ENCODE data around the gene YTHDF1.
A peak's percentile ranks its signal among the peaks of the same experiment; 100 is the strongest.

Gene YTHDF1

DNA sequence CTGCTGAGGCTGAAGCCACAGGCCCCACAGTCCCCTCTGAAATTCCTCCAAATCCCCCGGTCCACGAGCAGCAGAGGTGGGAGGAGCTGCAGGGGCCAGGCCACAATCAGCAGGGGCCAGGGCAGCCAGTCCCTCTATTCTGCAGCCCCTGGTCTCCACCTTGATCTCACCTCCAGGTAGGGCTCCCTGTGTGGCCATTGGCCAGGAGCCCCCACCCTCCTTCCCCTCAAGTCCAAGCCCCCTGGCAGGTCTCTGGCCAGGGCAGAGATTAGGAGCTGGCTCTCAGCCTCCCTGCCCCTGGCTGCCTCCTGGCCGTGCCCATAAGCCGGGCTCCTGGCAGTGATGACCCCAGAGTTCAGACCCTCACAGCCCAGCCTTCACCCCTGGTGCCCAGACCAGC is 34.7 kb downstream of the YTHDF1 start:
- Histone ChIP-seq H3K9ac (ENCODE audit: low read length in 5 of 5) (no peak overlapping the region), H3K9me3 (ENCODE audit: control insufficient read depth in 5 of 5, low read length in 5 of 5) (no peaks in the 10 kb centered on the region), H3K27me3 (ENCODE audit: control insufficient read depth in 5 of 5, insufficient read depth in 4 of 5, low read length in 5 of 5) (peaks cover 36 to 65% (median 57%) of the 10 kb centered on the region in 5 donors), H3K36me3 (ENCODE audit: control insufficient read depth in 5 of 5, insufficient read depth in 5 of 5, low read length in 5 of 5) (no peaks in the 10 kb centered on the region), H3K4me1 (ENCODE audit: control insufficient read depth in 5 of 5, insufficient read depth in 5 of 5, low read length in 5 of 5) (peaks cover 0 to 20% (median 14%) of the 10 kb centered on the region in 5 donors), H3K4me3 (ENCODE audit: low read depth in 1 of 5, low read length in 5 of 5) (no peak overlapping the region), H3K27ac (ENCODE audit: low read depth, low read length) (no peak overlapping the region)

DNA sequence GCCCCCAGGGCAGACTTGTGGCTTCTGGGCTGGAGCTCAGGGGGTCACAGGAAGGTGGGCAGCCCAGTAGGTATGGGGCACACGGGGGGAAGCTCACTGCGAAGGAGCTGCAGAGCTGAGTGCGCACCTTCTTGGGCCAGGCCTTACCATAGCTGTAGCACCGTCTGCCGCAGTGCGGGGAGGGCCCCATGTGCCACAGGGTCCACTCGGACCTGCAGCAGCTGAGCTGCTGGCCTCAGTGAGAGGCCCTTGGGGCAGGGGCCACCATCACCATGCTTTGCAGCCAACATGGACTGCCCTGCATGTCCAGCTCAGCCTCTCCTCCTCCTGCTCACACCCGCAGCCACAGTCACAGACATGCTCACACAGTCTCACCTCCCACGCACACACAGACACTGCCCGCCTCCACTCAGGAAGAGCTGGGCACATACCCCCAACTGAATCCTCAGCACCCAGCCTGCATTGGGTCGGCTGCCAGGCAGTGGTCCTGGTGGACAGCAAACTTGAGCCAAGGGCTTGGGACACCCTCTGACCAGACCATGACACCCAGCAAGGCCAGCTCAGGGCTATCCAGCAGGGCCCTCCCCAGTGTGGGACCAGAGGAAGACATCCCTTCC is 35.3 kb downstream of the YTHDF1 start:
- H3K4me1 ChIP-seq (ENCODE audit: control insufficient read depth in 5 of 5, insufficient read depth in 5 of 5, low read length in 5 of 5) = peaks cover 0 to 20% (median 14%) of the 10 kb centered on the region in 5 donors
- no peaks in the 10 kb centered on the region for H3K36me3 ChIP-seq (ENCODE audit: control insufficient read depth in 5 of 5, insufficient read depth in 5 of 5, low read length in 5 of 5)
- no peak overlapping the region for H3K27ac ChIP-seq (ENCODE audit: low read depth, low read length)
- H3K9ac ChIP-seq (ENCODE audit: low read length in 5 of 5) = no peak overlapping the region
- H3K27me3 ChIP-seq (ENCODE audit: control insufficient read depth in 5 of 5, insufficient read depth in 4 of 5, low read length in 5 of 5) = peaks cover 39 to 71% (median 62%) of the 10 kb centered on the region in 5 donors
- no peak overlapping the region for H3K4me3 ChIP-seq (ENCODE audit: low read depth in 1 of 5, low read length in 5 of 5)
- no peaks in the 10 kb centered on the region for H3K9me3 ChIP-seq (ENCODE audit: control insufficient read depth in 5 of 5, low read length in 5 of 5)

DNA sequence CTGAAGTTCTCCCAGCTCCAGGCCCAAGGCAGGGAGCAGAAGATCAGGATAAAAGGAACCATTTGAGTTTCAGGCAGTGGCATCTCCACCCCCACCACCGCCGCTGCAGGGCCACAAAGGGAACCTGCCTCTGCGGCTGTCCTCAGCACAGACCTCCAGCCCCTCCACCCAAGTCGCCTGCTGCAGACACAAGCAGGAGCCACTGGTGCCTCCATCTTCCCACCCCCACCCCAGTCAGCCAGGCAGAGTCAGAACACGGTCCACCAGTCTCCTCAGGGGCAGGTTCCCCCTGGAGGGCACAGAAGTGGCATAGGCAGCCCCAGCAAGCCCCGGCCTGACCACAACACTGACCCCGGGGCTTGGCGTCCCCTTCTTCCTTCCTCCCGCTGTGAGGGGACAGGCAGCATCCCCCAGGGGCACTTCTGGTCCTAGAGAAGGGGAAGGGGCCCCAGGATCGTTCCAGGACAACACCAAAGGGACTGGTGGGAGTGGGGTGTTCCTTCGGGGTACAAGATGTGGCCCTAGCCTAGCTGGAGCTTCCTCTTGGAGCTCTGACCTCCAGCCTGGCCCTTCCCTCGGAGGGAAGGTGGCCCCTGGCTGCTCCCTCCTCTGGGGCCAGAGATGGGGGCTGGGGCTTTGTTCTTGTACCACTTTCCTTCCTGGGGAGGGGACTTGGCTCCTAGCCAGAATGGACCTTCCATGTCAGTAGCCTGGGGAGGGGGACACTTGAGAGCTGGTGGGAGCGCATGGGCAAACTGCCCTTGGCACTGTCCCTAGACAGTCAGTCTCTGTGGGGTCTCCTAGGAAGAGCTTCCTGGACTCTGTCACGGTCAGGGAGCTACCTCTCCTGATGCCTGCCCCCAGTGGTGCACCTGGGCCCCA is 36.0 kb downstream of the YTHDF1 start:
- no peaks in the 10 kb centered on the region for H3K36me3 ChIP-seq (ENCODE audit: control insufficient read depth in 5 of 5, insufficient read depth in 5 of 5, low read length in 5 of 5)
- H3K9me3 ChIP-seq (ENCODE audit: control insufficient read depth in 5 of 5, low read length in 5 of 5) = no peaks in the 10 kb centered on the region
- H3K9ac ChIP-seq (ENCODE audit: low read length in 5 of 5) = no peak overlapping the region
- no peak overlapping the region for H3K4me3 ChIP-seq (ENCODE audit: low read depth in 1 of 5, low read length in 5 of 5)
- H3K4me1 ChIP-seq (ENCODE audit: control insufficient read depth in 5 of 5, insufficient read depth in 5 of 5, low read length in 5 of 5) = peaks cover 0 to 20% (median 14%) of the 10 kb centered on the region in 5 donors
- no peak overlapping the region for H3K27ac ChIP-seq (ENCODE audit: low read depth, low read length)
- peaks cover 42 to 78% (median 65%) of the 10 kb centered on the region in 5 donors for H3K27me3 ChIP-seq (ENCODE audit: control insufficient read depth in 5 of 5, insufficient read depth in 4 of 5, low read length in 5 of 5)

- Histone ChIP-seq H3K36me3 (ENCODE audit: control insufficient read depth in 5 of 5, insufficient read depth in 5 of 5, low read length in 5 of 5) (no peaks in the 10 kb centered on the region), H3K27me3 (ENCODE audit: control insufficient read depth in 5 of 5, insufficient read depth in 4 of 5, low read length in 5 of 5) (peaks cover 51 to 87% (median 74%) of the 10 kb centered on the region in 5 donors), H3K4me3 (ENCODE audit: low read depth in 1 of 5, low read length in 5 of 5) (peak overlapping the region in 1 of 5 donors; percentile 48), H3K9me3 (ENCODE audit: control insufficient read depth in 5 of 5, low read length in 5 of 5) (no peaks in the 10 kb centered on the region), H3K27ac (ENCODE audit: low read depth, low read length) (no peak overlapping the region), H3K9ac (ENCODE audit: low read length in 5 of 5) (no peak overlapping the region), H3K4me1 (ENCODE audit: control insufficient read depth in 5 of 5, insufficient read depth in 5 of 5, low read length in 5 of 5) (peaks cover 0 to 23% (median 14%) of the 10 kb centered on the region in 5 donors)
These were observed 36.8 kb downstream of the YTHDF1 start for GRCh38 chr20:63178889-63179686.

DNA sequence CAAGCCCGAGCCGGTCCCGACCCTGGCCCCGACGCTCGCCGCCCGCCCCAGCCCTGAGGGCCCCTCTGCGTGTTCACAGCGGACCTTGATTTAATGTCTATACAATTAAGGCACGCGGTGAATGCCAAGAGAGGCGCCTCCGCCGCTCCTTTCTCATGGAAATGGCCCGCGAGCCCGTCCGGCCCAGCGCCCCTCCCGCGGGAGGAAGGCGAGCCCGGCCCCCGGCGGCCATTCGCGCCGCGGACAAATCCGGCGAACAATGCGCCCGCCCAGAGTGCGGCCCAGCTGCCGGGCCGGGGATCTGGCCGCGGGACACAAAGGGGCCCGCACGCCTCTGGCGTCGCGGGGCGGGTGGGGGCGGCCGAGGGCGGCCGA is 37.5 kb downstream of the YTHDF1 start:
- peaks cover 57 to 87% (median 77%) of the 10 kb centered on the region in 5 donors for H3K27me3 ChIP-seq (ENCODE audit: control insufficient read depth in 5 of 5, insufficient read depth in 4 of 5, low read length in 5 of 5)
- H3K4me3 ChIP-seq (ENCODE audit: low read depth in 1 of 5, low read length in 5 of 5) = no peak overlapping the region
- no peak overlapping the region for H3K27ac ChIP-seq (ENCODE audit: low read depth, low read length)
- H3K9me3 ChIP-seq (ENCODE audit: control insufficient read depth in 5 of 5, low read length in 5 of 5) = no peaks in the 10 kb centered on the region
- no peaks in the 10 kb centered on the region for H3K36me3 ChIP-seq (ENCODE audit: control insufficient read depth in 5 of 5, insufficient read depth in 5 of 5, low read length in 5 of 5)
- H3K4me1 ChIP-seq (ENCODE audit: control insufficient read depth in 5 of 5, insufficient read depth in 5 of 5, low read length in 5 of 5) = peaks cover 0 to 23% (median 14%) of the 10 kb centered on the region in 5 donors
- no peak overlapping the region for H3K9ac ChIP-seq (ENCODE audit: low read length in 5 of 5)

- peaks cover 0 to 23% (median 14%) of the 10 kb centered on the region in 5 donors for H3K4me1 ChIP-seq (ENCODE audit: control insufficient read depth in 5 of 5, insufficient read depth in 5 of 5, low read length in 5 of 5)
- no peaks in the 10 kb centered on the region for H3K36me3 ChIP-seq (ENCODE audit: control insufficient read depth in 5 of 5, insufficient read depth in 5 of 5, low read length in 5 of 5)
- H3K9ac ChIP-seq (ENCODE audit: low read length in 5 of 5) = no peak overlapping the region
- H3K27me3 ChIP-seq (ENCODE audit: control insufficient read depth in 5 of 5, insufficient read depth in 4 of 5, low read length in 5 of 5) = peaks cover 58 to 88% (median 77%) of the 10 kb centered on the region in 5 donors
- no peak overlapping the region for H3K27ac ChIP-seq (ENCODE audit: low read depth, low read length)
- H3K9me3 ChIP-seq (ENCODE audit: control insufficient read depth in 5 of 5, low read length in 5 of 5) = no peaks in the 10 kb centered on the region
- H3K4me3 ChIP-seq (ENCODE audit: low read depth in 1 of 5, low read length in 5 of 5) = no peak overlapping the region
These were observed 38.0 kb downstream of the YTHDF1 start for GRCh38 chr20:63177785-63178445.

DNA sequence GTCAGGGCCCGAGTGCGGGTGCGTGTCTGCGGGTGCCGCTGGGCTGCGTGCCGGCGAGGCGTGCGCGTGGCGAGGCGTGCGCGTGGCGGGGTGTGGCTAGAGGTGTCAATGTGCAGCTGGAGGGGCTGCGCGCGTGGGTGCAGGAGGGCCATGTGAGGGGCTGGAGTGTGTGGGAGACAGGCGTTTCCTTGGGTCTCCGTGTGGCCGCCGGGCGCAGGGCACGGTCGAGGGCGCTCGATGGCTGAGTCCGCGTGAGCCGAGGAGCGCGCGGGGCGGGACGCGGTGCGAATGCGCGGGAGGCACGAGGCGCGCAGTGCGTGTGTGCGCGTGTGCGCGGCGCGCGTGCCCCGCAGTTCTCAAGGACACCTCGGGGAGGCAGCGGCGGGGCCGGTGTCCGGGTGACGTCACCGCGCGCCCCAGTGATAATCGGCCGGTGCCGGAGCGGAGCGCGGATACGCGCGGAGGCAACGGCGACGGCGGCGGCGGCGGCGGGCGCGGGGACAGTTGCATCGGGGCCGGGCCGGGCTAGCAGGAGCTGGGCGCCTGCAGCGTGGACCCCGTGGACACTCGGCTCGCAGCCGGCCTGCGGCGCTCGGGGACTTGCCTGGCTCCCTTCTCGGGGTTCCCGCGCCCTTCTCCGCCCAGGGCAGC is 38.7 kb downstream of the YTHDF1 start:
- Histone ChIP-seq H3K27me3 (ENCODE audit: control insufficient read depth in 5 of 5, insufficient read depth in 4 of 5, low read length in 5 of 5) (peaks cover 62 to 89% (median 78%) of the 10 kb centered on the region in 5 donors), H3K4me1 (ENCODE audit: control insufficient read depth in 5 of 5, insufficient read depth in 5 of 5, low read length in 5 of 5) (peaks cover 0 to 23% (median 14%) of the 10 kb centered on the region in 5 donors)

GRCh38 chr20:63176427-63177133 is 39.4 kb downstream of the YTHDF1 start:
- peaks cover 0 to 23% (median 14%) of the 10 kb centered on the region in 5 donors for H3K4me1 ChIP-seq (ENCODE audit: control insufficient read depth in 5 of 5, insufficient read depth in 5 of 5, low read length in 5 of 5)
- H3K9me3 ChIP-seq (ENCODE audit: control insufficient read depth in 5 of 5, low read length in 5 of 5) = no peaks in the 10 kb centered on the region
- no peaks in the 10 kb centered on the region for H3K36me3 ChIP-seq (ENCODE audit: control insufficient read depth in 5 of 5, insufficient read depth in 5 of 5, low read length in 5 of 5)
- no peak overlapping the region for H3K9ac ChIP-seq (ENCODE audit: low read length in 5 of 5)
- no peak overlapping the region for H3K4me3 ChIP-seq (ENCODE audit: low read depth in 1 of 5, low read length in 5 of 5)
- H3K27ac ChIP-seq (ENCODE audit: low read depth, low read length) = no peak overlapping the region
- peaks cover 62 to 88% (median 79%) of the 10 kb centered on the region in 5 donors for H3K27me3 ChIP-seq (ENCODE audit: control insufficient read depth in 5 of 5, insufficient read depth in 4 of 5, low read length in 5 of 5)

More for the DNA sequence above, 38.7 kb downstream of the YTHDF1 start:
- Histone ChIP-seq H3K4me3 (ENCODE audit: low read depth in 1 of 5, low read length in 5 of 5) (no peak overlapping the region), H3K27ac (ENCODE audit: low read depth, low read length) (no peak overlapping the region), H3K36me3 (ENCODE audit: control insufficient read depth in 5 of 5, insufficient read depth in 5 of 5, low read length in 5 of 5) (no peaks in the 10 kb centered on the region), H3K9me3 (ENCODE audit: control insufficient read depth in 5 of 5, low read length in 5 of 5) (no peaks in the 10 kb centered on the region), H3K9ac (ENCODE audit: low read length in 5 of 5) (no peak overlapping the region)

GRCh38 chr20:63176034-63176426 is 39.9 kb downstream of the YTHDF1 start:
- Histone ChIP-seq H3K27ac (ENCODE audit: low read depth, low read length) (no peak overlapping the region), H3K9me3 (ENCODE audit: control insufficient read depth in 5 of 5, low read length in 5 of 5) (no peaks in the 10 kb centered on the region), H3K9ac (ENCODE audit: low read length in 5 of 5) (no peak overlapping the region), H3K36me3 (ENCODE audit: control insufficient read depth in 5 of 5, insufficient read depth in 5 of 5, low read length in 5 of 5) (no peaks in the 10 kb centered on the region), H3K4me1 (ENCODE audit: control insufficient read depth in 5 of 5, insufficient read depth in 5 of 5, low read length in 5 of 5) (peaks cover 0 to 23% (median 14%) of the 10 kb centered on the region in 5 donors), H3K4me3 (ENCODE audit: low read depth in 1 of 5, low read length in 5 of 5) (no peak overlapping the region), H3K27me3 (ENCODE audit: control insufficient read depth in 5 of 5, insufficient read depth in 4 of 5, low read length in 5 of 5) (peaks cover 60 to 84% (median 79%) of the 10 kb centered on the region in 5 donors)

Measured in subcutaneous abdominal adipose tissue (tissue), 5 donors.